ENCODE measurements around the gene RNF11.
"Not testable (repeated sequence)": the region's sequence is repeated elsewhere in the genome, so short reads cannot be mapped to it uniquely, and the experiment has no call there.

RNF11 gene

GRCh38 chr1:51228471-51228870 lies 7.6 kb upstream of the RNF11 start:
- not testable (repeated sequence) for DNase-seq

- no peak for DNase-seq
Observed at GRCh38 chr1:51230501-51231078, 5.5 kb upstream of the RNF11 start.

GRCh38 chr1:51231120-51231519 lies 5.0 kb upstream of the RNF11 start:
- no peak for DNase-seq

GRCh38 chr1:51231896-51232295 lies 4.2 kb upstream of the RNF11 start:
- DNase-seq: no peak

GRCh38 chr1:51234236-51234635 lies 1.8 kb upstream of the RNF11 start:
- not testable (repeated sequence) for DNase-seq

- DNase-seq: peak; percentile 50 to 52
Observed at GRCh38 chr1:51234721-51235425, 1.2 kb upstream of the RNF11 start.

- peak; percentile 47 to 50 for DNase-seq
Observed at GRCh38 chr1:51236531-51237350, 668 bp downstream of the RNF11 start.

- no peak for DNase-seq
Observed at GRCh38 chr1:51237351-51238033, 1.4 kb downstream of the RNF11 start.

GRCh38 chr1:51238034-51238403 lies 1.9 kb downstream of the RNF11 start:
- DNase-seq: no peak

- DNase-seq: no peak
Observed at GRCh38 chr1:51240084-51240483, 4.0 kb downstream of the RNF11 start.

GRCh38 chr1:51241119-51241518 lies 5.0 kb downstream of the RNF11 start:
- DNase-seq: no peak

- no peak for DNase-seq
Observed at GRCh38 chr1:51242546-51242945, 6.5 kb downstream of the RNF11 start.

GRCh38 chr1:51247022-51247421 lies 10.9 kb downstream of the RNF11 start:
- DNase-seq: no peak

- DNase-seq: no peak
Observed at GRCh38 chr1:51247499-51247898, 11.4 kb downstream of the RNF11 start.

GRCh38 chr1:51249445-51249844 lies 13.4 kb downstream of the RNF11 start:
- DNase-seq: no peak

- not testable (repeated sequence) for DNase-seq
Observed at GRCh38 chr1:51250729-51251128, 14.7 kb downstream of the RNF11 start.

- DNase-seq: not testable (repeated sequence)
Observed at GRCh38 chr1:51251165-51251564, 15.1 kb downstream of the RNF11 start.

- no peak for DNase-seq
Observed at GRCh38 chr1:51252366-51252765, 16.3 kb downstream of the RNF11 start.

GRCh38 chr1:51253691-51254090 lies 17.6 kb downstream of the RNF11 start:
- no peak for DNase-seq

- no peak for DNase-seq
Observed at GRCh38 chr1:51255331-51255730, 19.3 kb downstream of the RNF11 start.

GRCh38 chr1:51263147-51263877 lies 27.2 kb downstream of the RNF11 start:
- no peak for DNase-seq

- no peak for DNase-seq
Observed at GRCh38 chr1:51264451-51264850, 28.4 kb downstream of the RNF11 start.

GRCh38 chr1:51265618-51266017 lies 29.5 kb downstream of the RNF11 start:
- no peak for DNase-seq

All from stimulated activated CD4-positive, alpha-beta T cell treated with anti-CD3 and anti-CD28 coated beads, Interleukin-2, amount 100 ng/mL, for 24 hours (primary cell).